H1 (cell line): Measurements from ENCODE around the gene GAS7. TPM values are rescaled to one million over a fixed set of nuclear protein-coding genes. Genes with fewer than 3 reads are reported as not detected.

Source experiments
- RBBP5 ChIP-seq: IDR thresholded peaks from 2 replicates; pipeline ENCODE4 v1.7.1; 2012; ENCODE audit warnings: low read depth, mild to moderate bottlenecking, inconsistent platforms, low read length, moderate library complexity, borderline replicate concordance
- SIX5 ChIP-seq: IDR thresholded peaks from 2 replicates; pipeline ENCODE4 v1.6.1; 2011; ENCODE audit warnings: mild to moderate bottlenecking, low read depth, low read length
- TEAD4 ChIP-seq: IDR thresholded peaks from 2 replicates; pipeline ENCODE4 v1.6.1; 2012; ENCODE audit warnings: low read depth, low read length, inconsistent platforms, mixed read lengths
- polyA plus RNA-seq, 7 experiments: library from polyadenylated mRNA; depleted of rRNA in 3 of 7; stranded (reverse) in 5 of 7; unstranded in 2 of 7; fragments of >200 nt in 5 of 7; fragments of 200-250 nt in 2 of 7; gene quantifications; 1 replicate in 5 of 7; 2 replicates in 1 of 7; 4 replicates in 1 of 7; pipeline versions ENCODE4 v1.2.1 to v1.2.3, GENCODE V29; 2011 to 2013; ENCODE audit warnings: missing spikeins in 2 of 7, mixed read lengths in 2 of 7
- total RNA-seq: library from RNA; stranded (reverse); fragmentation: NEBNext Ultra II Directional; extraction: Animal tissue kit (Norgen Biotek cat#: 25700); gene quantifications from 2 replicates; pipeline ENCODE4 v1.2.1, GENCODE V29; 2021
- TF ChIP-seq, protein P1 (sequence below): IDR thresholded peaks from 2 replicates; pipeline ENCODE4 v1.6.1; 2011; ENCODE audit warnings: low read depth, mild to moderate bottlenecking, low read length; ENCODE audit not compliant: insufficient read depth
- TF ChIP-seq, protein P2 (sequence below): IDR thresholded peaks from 2 replicates; pipeline ENCODE4 v1.6.1; 2012; ENCODE audit warnings: low read length, inconsistent platforms

GAS7 gene
- total and polyA plus RNA-seq, 2 of the 8 experiments (the other 6 are each of a cell fraction or from before 2014, with no cell fraction given) = 5.0 to 14.5 TPM

- TF ChIP-seq, protein P1, sequence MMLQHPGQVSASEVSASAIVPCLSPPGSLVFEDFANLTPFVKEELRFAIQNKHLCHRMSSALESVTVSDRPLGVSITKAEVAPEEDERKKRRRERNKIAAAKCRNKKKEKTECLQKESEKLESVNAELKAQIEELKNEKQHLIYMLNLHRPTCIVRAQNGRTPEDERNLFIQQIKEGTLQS = no peak
- TF ChIP-seq, protein P2, sequence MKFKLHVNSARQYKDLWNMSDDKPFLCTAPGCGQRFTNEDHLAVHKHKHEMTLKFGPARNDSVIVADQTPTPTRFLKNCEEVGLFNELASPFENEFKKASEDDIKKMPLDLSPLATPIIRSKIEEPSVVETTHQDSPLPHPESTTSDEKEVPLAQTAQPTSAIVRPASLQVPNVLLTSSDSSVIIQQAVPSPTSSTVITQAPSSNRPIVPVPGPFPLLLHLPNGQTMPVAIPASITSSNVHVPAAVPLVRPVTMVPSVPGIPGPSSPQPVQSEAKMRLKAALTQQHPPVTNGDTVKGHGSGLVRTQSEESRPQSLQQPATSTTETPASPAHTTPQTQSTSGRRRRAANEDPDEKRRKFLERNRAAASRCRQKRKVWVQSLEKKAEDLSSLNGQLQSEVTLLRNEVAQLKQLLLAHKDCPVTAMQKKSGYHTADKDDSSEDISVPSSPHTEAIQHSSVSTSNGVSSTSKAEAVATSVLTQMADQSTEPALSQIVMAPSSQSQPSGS = no peak
- TF ChIP-seq TEAD4 = no peak
- TF ChIP-seq SIX5 = no peak
- TF ChIP-seq RBBP5 = no peak
- TF ChIP-seq, all 59 proteins: peak for 0
These were observed 304.9 kb downstream of the GAS7 start (continued) for GRCh38 chr17:9893411-9894012.
